SHP77 treated with DMSO at 0.1 percent for 48 hours (cell line): Measurements from ENCODE around the gene DBX1.
"Not testable (repeated sequence)": the region's sequence is repeated elsewhere in the genome, so short reads cannot be mapped to it uniquely, and the experiment has no call there.

ENCODE experiments used
- DNase-seq: peaks from one replicate; lab custom pipeline; 2025; lab: John Stamatoyannopoulos, UW

DBX1 gene

DNA sequence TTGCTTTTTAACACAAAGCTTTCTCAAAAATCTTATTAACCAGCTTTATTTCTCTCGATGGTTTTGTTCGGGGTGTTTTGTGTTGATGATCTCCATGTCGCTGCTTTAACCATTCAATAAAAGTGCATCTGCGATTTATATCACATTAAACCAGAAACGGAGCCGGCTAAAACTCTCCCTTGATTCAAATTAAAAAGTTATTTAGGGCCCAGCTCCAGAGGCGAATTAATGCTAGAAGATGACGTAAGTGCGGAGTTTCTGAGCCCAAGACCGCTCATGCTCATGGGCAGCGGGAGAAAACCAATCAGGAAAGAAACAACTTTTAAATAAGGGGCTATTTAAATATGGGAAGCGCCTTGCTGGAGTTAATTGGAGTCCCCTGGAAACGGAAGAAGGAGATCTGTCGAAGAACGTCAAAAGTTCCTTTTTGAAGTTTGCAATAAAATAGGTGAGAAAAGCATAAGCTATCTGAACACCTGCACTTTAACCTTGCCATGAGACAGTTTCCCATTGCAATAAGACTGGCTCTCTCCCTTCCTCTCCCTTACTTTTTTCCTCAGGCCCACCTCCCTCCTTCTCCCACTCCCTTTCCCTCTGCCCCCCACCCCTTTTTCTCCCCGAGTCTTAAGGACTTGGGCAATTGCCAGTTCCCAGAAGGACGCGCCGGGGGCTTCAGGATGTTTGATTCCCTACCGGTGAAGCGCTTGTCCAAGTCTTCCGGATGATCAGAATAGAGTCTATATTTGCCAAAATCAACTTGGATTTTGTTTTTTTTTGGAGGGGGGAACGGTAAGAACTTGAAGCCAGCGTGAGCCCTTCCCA, 1.9 kb upstream of the DBX1 start:
- DNase-seq = no peak

- no peak for DNase-seq
Observed at GRCh38 chr11:20161230-20161918, 1.1 kb upstream of the DBX1 start.

DNA sequence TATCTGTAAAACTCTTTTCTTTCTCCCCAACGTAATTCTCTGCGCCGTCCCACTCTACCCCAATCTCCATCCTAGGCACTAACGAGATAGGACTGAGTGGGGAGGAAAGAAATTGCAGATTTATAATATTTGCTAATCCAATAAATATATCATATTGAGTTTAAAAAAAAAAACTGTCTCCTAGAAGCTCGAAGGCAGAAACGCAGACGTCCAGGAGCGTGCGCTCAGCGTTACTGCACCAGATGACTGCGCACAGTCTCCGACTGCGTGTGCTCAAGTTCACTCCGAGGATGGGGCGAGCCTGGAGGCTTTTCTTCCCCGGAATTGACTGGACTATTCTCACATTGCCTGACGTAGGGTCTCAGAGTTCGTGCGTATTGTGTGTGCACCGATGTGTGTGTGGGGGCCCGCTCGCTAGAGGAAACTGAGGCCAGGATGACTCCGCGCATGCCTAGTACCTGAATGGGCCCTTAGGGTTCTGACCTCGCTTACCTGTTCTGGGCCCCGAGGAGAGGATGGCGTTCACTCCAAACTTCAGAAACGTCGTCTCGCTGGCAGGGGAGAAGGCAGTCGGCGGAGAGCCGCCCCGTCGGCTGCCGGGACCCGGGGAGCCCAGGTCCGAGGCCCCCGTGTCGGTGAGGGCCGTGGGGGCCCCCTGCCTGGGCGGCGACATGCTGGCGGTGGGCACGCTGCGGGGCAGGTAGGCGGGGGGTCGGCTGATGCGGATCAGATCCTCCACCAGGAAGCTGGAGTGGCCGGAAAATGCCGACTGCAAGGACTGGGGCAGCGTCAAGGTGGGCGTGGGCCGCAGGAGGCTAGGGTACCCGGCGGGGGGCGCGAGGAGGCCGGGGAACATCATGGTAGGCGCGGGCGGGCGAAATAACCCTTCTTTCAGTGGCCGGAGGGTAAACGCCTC, 551 bp downstream of the DBX1 start:
- no peak for DNase-seq

DNA sequence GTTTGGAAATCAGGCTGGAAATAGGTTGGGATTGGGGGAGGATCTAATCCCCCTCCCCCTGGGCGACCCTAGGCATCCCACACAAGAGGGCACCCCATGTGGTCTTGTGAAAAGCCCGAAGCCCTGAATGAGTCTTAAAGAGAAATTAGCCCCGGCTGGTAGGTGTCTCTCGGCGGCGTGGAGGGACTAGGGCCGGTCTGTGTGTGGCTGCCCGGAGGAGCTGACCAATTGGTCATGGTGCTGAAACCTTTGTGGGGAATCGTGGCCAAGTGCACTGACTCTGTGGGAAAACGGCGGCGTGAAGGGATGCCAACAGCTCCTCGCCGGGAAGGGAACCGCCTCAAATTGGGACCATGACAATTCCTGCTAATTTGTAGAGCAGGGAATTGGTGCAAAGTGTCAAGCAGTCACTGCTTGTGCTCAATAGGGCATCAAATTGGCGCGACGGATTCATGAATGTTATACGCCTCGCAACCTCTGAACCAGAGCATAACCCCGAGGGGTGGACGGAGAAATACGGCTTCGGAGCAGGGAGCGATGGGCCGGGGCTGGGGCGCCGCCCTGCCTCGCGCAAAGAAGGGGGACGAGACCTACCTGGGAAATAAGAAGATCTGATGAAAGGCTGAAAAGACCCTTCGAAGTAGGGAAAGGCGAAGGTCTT, 1.5 kb downstream of the DBX1 start:
- DNase-seq = no peak

DNA sequence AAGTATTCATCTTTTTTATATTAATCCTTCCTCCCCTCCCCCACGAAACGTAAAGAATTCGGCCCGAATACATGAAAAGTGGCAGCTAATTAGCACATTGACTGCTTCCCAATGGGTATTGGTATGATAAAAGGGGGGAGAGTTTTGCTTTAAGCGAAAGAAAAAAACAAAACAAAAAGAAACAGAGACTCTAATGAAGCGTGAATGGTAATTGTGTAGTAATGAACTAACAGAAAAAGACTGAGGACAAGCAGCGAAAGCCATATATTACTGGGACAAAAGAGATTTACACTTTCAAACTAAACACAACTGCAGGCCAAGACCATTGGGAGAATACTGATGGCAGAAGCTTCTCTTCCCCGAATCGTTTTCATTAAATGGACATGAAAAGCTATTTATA, 2.5 kb downstream of the DBX1 start:
- no peak for DNase-seq

DNA sequence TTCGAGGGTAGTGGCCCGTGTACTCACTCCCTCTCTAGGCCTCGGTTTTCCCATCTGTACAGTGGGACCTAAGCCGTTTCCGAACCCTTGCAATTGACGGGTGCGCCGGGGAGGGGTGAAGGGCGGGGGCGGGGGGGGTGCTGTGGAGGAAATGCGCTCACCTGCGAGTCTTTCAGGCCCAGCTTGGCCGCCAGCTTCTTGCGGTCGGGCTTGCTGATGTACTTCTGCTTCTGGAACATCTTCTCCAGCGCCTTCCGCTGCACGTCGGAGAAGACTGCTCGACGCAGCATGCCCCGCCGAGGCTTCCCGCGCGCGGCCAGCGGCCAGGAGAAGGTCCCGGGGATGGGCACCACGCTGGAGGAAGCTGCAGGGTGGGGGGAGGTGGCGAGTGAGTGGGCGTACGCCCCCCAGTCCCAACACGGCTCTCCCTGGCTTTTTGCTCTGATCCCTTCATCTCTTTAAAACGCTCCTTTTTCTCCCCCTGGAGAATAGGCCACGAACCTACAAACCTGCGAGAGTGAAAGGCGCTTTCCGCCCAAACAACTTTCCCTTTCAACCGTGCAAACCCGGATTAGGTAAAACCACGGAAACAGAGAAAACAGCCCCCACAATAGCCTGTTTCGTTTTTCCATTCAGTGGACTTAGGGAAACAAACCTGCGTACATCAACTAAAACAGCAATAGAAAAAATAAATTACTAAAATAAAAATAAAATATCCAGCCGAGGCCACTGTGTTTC, 3.2 kb downstream of the DBX1 start:
- no peak for DNase-seq

DNA sequence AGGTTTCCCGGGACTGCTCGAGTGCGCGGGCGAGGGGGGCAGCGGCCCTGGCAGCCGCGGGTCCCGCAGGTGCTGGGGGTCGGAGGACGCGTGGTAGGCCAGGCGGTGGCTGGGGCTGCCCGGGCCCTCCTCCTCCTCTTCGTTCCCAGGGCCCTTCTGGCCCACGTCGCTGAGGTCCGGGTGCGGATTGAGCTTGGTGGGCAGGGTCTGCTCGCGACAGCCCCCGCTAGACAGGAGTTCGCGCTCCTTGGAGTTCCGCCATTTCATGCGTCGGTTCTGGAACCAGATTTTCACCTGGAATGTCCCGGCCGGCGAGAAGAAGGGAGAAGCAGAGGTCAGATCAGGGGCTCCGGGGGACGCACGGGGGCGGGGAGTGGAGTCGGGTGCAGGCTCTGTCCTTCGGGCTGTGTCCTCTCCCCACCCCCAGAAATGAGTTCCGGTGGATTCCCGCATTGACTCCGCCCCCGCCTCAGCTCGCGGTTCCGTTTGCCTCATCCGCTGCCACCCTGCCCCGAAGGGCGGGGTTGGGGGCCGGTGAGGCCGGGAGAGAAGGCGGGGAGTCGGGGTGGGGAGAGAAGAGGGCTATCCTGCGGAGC, 3.9 kb downstream of the DBX1 start:
- no peak for DNase-seq

- no peak for DNase-seq
Observed at GRCh38 chr11:20155683-20156279, 4.5 kb downstream of the DBX1 start.

- DNase-seq = no peak
Observed at GRCh38 chr11:20154381-20154780, 5.9 kb downstream of the DBX1 start.

- DNase-seq = no peak
Observed at GRCh38 chr11:20138707-20139106, 21.6 kb downstream of the DBX1 start.

GRCh38 chr11:20137637-20138036, 22.6 kb downstream of the DBX1 start:
- no peak for DNase-seq

- DNase-seq = no peak
Observed at GRCh38 chr11:20134991-20135736, 25.1 kb downstream of the DBX1 start.

DNA sequence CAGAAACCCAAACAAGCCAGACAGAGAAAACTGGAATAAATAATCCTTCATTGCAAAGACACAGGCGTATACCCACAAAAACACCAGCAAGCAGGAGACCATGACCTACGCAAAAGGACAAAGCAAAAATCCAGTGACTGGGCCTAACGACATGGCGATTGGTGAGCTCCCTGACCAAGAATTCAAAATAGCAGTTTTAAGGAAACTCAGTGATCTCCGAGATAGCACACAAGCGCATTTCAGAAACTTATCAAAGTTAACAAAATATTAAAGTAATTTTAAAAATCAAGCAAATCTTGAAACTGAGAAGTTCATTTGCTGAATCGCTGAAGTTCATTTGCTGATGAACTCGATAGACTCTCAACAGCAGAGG, 27.6 kb downstream of the DBX1 start:
- no peak for DNase-seq

GRCh38 chr11:20131788-20132666, 28.2 kb downstream of the DBX1 start:
- DNase-seq = no peak

DNA sequence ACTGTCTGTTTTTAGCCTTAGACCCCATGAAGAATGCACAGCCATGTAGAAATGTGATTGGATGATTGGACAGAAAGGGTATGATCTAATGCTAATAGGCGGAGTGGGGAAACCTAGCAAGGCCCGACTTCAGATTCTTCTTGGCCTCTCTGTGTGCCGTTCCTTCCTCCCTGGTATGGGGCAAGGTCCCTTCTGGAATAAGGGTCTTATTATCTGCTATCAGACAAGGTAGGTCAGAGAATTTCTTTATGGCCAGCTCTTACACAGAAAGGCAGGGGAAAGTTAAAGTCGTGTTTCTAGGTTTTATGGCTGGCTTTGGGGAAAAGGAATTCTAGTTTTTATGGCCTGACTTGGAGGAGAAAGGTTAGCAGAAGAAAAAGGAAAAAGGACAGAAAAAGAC, 30.6 kb downstream of the DBX1 start:
- DNase-seq = no peak

GRCh38 chr11:20128528-20128825, 31.8 kb downstream of the DBX1 start:
- not testable (repeated sequence) for DNase-seq

GRCh38 chr11:20127671-20128527, 32.4 kb downstream of the DBX1 start:
- peak; percentile 13 for DNase-seq

DNA sequence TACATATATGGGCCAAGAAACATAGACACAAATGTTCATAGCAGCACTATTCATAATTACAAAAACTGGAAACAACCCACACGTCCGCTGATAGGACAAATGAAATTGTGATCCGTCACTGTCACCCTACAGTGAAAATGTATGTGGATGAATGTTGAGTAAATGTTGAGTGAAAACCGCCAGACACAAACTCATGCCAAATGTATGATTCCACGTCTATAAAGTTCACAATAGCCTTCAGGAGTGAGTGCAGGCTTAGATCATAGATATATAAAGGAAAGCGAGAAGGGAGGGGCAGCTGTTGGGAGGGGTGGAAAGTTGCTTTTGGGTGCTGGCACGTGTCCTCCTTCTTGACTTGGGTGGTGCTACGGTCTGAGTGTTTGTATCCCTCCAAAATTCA, 33.6 kb downstream of the DBX1 start:
- no peak for DNase-seq
